OCI-LY3 (cell line): ENCODE measurements around the gene EDNRA.

ENCODE experiments used
- H2AFZ ChIP-seq: fragments of 200-600, 300-600 bp; shearing (Covaris generic); 2 replicates; pipeline ENCODE4 v1.6.0; 2014; ENCODE audit warnings: antibody characterized with exemption, low read depth, low read length
- H3K27ac ChIP-seq: fragments of 200-600, 300-600 bp; sonication (generic); 2 replicates; pipeline ENCODE4 v1.5.1; 2014; ENCODE audit warnings: mild to moderate bottlenecking, low read length, moderate library complexity, mixed read lengths
- H3K27me3 ChIP-seq: fragments of 200-600, 300-600 bp; sonication (generic); 2 replicates; pipeline ENCODE4 v1.6.1; 2014; ENCODE audit warnings: low read depth, low read length, mixed read lengths
- H3K36me3 ChIP-seq: fragments of 200-600, 300-600 bp; sonication (generic); replicated peaks from 2 replicates; pipeline ENCODE3; 2014; ENCODE audit warnings: low read depth, low read length, mixed read lengths
- H3K4me1 ChIP-seq: fragments of 300-600, 200-600 bp; sonication (generic); 2 replicates; pipeline ENCODE4 v1.6.1; 2014; ENCODE audit warnings: low read length, mixed read lengths
- H3K4me2 ChIP-seq: fragments of 200-600, 300-600 bp; sonication (generic); 2 replicates; pipeline ENCODE4 v1.6.1; 2014; ENCODE audit warnings: low read length, mixed read lengths
- H3K4me3 ChIP-seq: fragments of 300-600, 200-600 bp; sonication (generic); 2 replicates; pipeline ENCODE4 v1.5.1; 2014; ENCODE audit warnings: antibody characterized with exemption, mild to moderate bottlenecking, low read length, moderate library complexity
- H3K79me2 ChIP-seq: fragments of 300-600, 200-600 bp; shearing (Covaris generic); 2 replicates; pipeline ENCODE4 v1.6.1; 2014; ENCODE audit warnings: mild to moderate bottlenecking, low read length, mixed read lengths
- H3K9ac ChIP-seq: fragments of 300-600, 200-600 bp; shearing (Covaris generic); 2 replicates; pipeline ENCODE4 v1.6.0; 2014; ENCODE audit warnings: mild to moderate bottlenecking, low read length, moderate library complexity
- H3K9me3 ChIP-seq: fragments of 200-600, 300-600 bp; shearing (Covaris generic); 2 replicates; pipeline ENCODE4 v1.6.1; 2014; ENCODE audit warnings: low read length, mixed read lengths; ENCODE audit not compliant: insufficient read depth
- H4K20me1 ChIP-seq: fragments of 200-600, 300-600 bp; sonication (generic); 2 replicates; pipeline ENCODE4 v1.6.1; 2016; ENCODE audit warnings: low read length, mixed read lengths; ENCODE audit not compliant: insufficient read depth
- EZH2phosphoT487 ChIP-seq: fragments of 200-600 bp; shearing (Covaris generic); IDR thresholded peaks from 2 replicates; pipeline ENCODE4 v1.6.1; 2018; ENCODE audit warnings: antibody characterized with exemption, mixed run types, low read depth
- TF ChIP-seq, protein P1 (sequence below): fragments of 200-600, 300-600 bp; sonication (generic); IDR thresholded peaks from 2 replicates; pipeline ENCODE4 v1.5.1; 2014; ENCODE audit warnings: antibody characterized with exemption, low read length, low read depth

EDNRA gene

DNA sequence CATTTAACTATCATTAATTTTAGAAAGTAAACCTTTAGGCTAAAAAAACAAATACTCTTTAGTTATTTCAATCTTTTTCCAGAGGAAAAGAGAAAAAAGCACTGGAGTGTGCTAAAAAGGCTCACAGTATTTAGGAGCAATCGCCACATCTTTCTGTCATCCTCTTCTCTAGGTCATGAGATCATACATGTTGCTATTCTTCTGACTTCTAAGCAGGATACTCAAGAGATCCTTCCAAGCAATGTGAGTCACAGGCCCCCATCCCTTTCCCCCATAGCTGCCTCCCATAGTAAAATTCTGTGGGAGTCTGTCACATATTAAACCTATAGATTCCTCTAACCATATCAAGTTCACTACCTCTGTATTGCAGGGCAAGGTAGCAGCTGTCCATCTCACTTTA lies 7.7 kb downstream of the EDNRA start:
- H3K4me3 ChIP-seq: no peak overlapping the region
- no peak overlapping the region for H3K4me2 ChIP-seq
- H3K79me2 ChIP-seq: no peaks in the 10 kb centered on the region
- H3K9ac ChIP-seq: no peak overlapping the region
- no peaks in the 10 kb centered on the region for H4K20me1 ChIP-seq
- no peaks in the 10 kb centered on the region for H3K9me3 ChIP-seq
- H2AFZ ChIP-seq: no peak overlapping the region
- no peaks in the 10 kb centered on the region for H3K36me3 ChIP-seq
- H3K27ac ChIP-seq: no peak overlapping the region
- no peaks in the 10 kb centered on the region for H3K4me1 ChIP-seq
- no peaks in the 10 kb centered on the region for H3K27me3 ChIP-seq
- TF ChIP-seq, protein P1, sequence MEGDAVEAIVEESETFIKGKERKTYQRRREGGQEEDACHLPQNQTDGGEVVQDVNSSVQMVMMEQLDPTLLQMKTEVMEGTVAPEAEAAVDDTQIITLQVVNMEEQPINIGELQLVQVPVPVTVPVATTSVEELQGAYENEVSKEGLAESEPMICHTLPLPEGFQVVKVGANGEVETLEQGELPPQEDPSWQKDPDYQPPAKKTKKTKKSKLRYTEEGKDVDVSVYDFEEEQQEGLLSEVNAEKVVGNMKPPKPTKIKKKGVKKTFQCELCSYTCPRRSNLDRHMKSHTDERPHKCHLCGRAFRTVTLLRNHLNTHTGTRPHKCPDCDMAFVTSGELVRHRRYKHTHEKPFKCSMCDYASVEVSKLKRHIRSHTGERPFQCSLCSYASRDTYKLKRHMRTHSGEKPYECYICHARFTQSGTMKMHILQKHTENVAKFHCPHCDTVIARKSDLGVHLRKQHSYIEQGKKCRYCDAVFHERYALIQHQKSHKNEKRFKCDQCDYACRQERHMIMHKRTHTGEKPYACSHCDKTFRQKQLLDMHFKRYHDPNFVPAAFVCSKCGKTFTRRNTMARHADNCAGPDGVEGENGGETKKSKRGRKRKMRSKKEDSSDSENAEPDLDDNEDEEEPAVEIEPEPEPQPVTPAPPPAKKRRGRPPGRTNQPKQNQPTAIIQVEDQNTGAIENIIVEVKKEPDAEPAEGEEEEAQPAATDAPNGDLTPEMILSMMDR: no peak

DNA sequence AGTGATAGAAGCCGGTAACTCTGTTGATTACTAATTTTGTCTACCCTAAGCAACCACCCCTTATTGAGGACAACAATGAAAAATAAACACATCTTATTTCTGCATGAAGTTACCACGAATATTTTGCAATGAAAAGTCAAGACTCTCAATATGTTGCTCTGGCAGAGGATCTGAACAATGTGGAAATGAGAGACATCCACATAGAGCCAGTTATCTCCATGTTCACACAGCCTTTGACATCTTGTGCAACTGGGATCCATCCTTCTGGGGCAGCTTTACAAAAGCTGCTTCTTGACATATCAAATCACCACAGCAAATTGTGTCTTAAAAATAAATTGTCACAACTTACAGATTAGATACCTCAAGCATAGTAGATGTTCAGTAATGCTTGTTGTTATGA lies 10.2 kb downstream of the EDNRA start:
- H2AFZ ChIP-seq: no peak overlapping the region
- no peak overlapping the region for H3K9ac ChIP-seq
- no peaks in the 10 kb centered on the region for H3K79me2 ChIP-seq
- H3K4me2 ChIP-seq: no peak overlapping the region
- no peaks in the 10 kb centered on the region for H3K36me3 ChIP-seq
- no peaks in the 10 kb centered on the region for H4K20me1 ChIP-seq
- H3K4me3 ChIP-seq: no peak overlapping the region
- H3K27ac ChIP-seq: no peak overlapping the region
- H3K9me3 ChIP-seq: no peaks in the 10 kb centered on the region
- H3K27me3 ChIP-seq: no peaks in the 10 kb centered on the region
- TF ChIP-seq, protein P1: no peak
- H3K4me1 ChIP-seq: no peaks in the 10 kb centered on the region

DNA sequence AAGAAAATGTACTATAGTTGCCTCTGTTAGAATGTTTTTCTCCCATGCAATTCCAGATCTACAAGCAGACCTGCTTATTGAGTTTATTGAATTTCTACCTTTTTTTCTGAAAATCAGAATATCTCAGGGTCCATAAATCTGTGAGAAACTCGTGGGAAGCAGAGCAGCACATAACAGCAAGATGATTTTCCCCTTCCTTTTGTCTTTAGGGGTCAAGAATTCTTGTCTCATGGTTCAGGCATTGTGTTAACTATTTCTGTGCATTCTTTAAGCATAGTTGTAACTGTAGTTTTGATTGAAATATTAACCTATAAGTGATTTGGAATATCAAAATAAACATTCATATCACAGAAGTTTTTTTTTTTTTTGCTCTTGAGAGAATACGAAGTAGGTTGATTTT lies 11.4 kb downstream of the EDNRA start:
- Histone ChIP-seq H2AFZ (no peak overlapping the region), H3K27ac (no peak overlapping the region), H3K36me3 (no peaks in the 10 kb centered on the region), H3K4me2 (no peak overlapping the region), H3K4me3 (no peak overlapping the region), H3K27me3 (no peaks in the 10 kb centered on the region), H3K4me1 (no peaks in the 10 kb centered on the region), H3K9ac (no peak overlapping the region), H4K20me1 (no peaks in the 10 kb centered on the region), H3K9me3 (no peaks in the 10 kb centered on the region), H3K79me2 (no peaks in the 10 kb centered on the region)
- TF ChIP-seq, protein P1: no peak
- no peak for TF ChIP-seq EZH2phosphoT487

DNA sequence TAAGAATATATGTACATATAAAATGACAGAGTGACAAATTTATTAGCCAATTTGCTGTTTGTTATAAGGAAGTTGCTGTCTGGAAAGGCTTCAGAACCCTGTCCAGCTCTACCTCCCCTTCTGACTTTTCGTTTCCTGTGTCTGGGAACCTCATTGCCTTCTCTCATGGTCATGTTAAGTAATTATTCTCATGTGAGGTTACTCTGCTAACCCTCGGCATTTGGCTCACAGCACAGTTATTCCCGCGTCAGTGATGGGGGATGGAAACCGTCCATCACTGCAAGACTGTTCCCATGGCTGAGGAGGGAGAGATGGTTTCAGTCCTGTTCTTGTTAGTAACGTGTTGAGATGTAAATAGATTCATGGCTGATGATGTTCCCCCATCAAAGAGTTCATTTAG lies 11.9 kb downstream of the EDNRA start:
- Histone ChIP-seq H4K20me1 (no peaks in the 10 kb centered on the region), H3K79me2 (no peaks in the 10 kb centered on the region), H3K4me2 (no peak overlapping the region), H3K36me3 (no peaks in the 10 kb centered on the region), H3K9ac (no peak overlapping the region), H3K4me1 (no peaks in the 10 kb centered on the region), H3K27me3 (no peaks in the 10 kb centered on the region), H3K4me3 (no peak overlapping the region), H2AFZ (no peak overlapping the region), H3K27ac (no peak overlapping the region), H3K9me3 (no peaks in the 10 kb centered on the region)
- TF ChIP-seq EZH2phosphoT487: no peak
- TF ChIP-seq, protein P1: no peak
